Tibial artery (tissue), 4 donors: ENCODE results near the gene TROAP.

Source experiments
- DNase-seq, 2 donors: peaks; one replicate each; pipeline ENCODE4 v3.0.0-alpha.2; 2019
- H3K27ac ChIP-seq, 2 donors: fragments of 200-600 bp; sonication (generic) in 1 of 2; 1 replicate in 1 of 2; 2 replicates in 1 of 2; pipeline ENCODE4 v1.5.1; 2018 to 2019; ENCODE audit warnings: mild to moderate bottlenecking in 1 of 2
- H3K27me3 ChIP-seq, 2 donors: fragments of 200-600 bp; sonication (generic) in 1 of 2; one replicate each; pipeline versions ENCODE4 v1.5.1 to v1.6.0; 2016 to 2019
- H3K36me3 ChIP-seq, 3 donors: fragments of 200-600 bp; sonication (generic) in 2 of 3; one replicate each; pipeline ENCODE4 v1.5.1; 2016 to 2019; ENCODE audit warnings: mild to moderate bottlenecking in 2 of 3
- H3K4me1 ChIP-seq, 4 donors: fragments of 200-600 bp; sonication (generic) in 2 of 4; 1 replicate in 3 of 4; 2 replicates in 1 of 4; pipeline ENCODE4 v1.5.1; 2016 to 2019
- H3K4me3 ChIP-seq, 2 donors: fragments of 200-600 bp; sonication (generic) in 1 of 2; 1 replicate in 1 of 2; 2 replicates in 1 of 2; pipeline ENCODE4 v1.5.1; 2018 to 2019; ENCODE audit warnings: mild to moderate bottlenecking in 2 of 2
- H3K9me3 ChIP-seq, 3 donors: fragments of 200-600 bp; sonication (generic) in 1 of 3; one replicate each; pipeline ENCODE4 v1.5.1; 2016 to 2019
- intact Hi-C: fragments of 100-400 bp; cut with DNase I; formaldehyde crosslinking; loops from one replicate; pipeline ENCODE4 v1.15.0; 2023; ENCODE audit warnings: low total_unique reads
- TF ChIP-seq, protein P1 (sequence below), 2 experiments: fragments of 200-600 bp in 1 of 2; fragments of 450-650 bp in 1 of 2; IDR thresholded peaks; one replicate each; pipeline ENCODE4 v1.5.1; 2017 to 2019; ENCODE audit warnings: antibody characterized with exemption in 2 of 2, mild to moderate bottlenecking in 1 of 2, moderate library complexity in 1 of 2

Gene TROAP

DNA sequence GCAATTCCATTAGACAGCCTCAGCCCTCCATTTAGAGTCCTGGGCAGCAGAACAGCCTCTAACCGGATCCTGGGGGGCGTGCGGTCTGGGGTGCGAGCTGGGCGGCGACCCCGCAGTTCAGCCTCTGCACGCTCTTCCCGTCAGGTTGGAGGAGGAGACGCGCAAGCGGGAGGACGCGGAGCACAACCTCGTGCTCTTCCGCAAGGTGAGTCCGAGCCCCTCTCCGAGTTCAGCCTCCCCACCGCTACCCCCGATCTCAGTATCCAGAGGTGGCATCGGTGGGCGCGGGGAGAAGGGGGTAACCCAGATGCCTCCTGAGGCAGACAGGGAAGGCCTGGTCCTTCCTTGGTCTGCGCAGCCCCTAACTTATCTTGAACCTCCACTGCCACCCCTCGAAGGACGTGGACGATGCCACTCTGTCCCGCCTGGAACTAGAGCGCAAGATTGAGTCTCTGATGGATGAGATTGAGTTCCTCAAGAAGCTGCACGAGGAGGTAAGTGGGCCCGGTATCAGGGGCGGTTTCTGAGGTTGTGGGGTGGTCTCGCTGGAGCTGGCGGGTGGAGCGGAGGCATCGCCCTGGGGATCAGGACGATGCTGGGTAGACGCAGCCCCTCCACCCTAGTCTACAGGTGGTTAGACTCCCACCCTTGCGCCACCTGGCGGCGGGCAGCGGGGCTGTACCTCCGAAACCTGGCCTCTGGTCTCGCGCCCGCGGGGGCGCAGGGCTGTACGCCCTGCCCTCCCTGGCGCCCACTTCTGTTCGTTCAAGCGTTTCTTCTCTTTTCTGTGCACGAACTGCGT, 26.8 kb upstream of the TROAP start:
- intact Hi-C loops = loop anchor here (10.0 kb wide), 1 partner anchor 429 kb away; no protein-coding TSS in a partner anchor
- peak overlapping the region in 1 of 2 donors; percentile 23 for H3K4me3 ChIP-seq
- TF ChIP-seq, protein P1, sequence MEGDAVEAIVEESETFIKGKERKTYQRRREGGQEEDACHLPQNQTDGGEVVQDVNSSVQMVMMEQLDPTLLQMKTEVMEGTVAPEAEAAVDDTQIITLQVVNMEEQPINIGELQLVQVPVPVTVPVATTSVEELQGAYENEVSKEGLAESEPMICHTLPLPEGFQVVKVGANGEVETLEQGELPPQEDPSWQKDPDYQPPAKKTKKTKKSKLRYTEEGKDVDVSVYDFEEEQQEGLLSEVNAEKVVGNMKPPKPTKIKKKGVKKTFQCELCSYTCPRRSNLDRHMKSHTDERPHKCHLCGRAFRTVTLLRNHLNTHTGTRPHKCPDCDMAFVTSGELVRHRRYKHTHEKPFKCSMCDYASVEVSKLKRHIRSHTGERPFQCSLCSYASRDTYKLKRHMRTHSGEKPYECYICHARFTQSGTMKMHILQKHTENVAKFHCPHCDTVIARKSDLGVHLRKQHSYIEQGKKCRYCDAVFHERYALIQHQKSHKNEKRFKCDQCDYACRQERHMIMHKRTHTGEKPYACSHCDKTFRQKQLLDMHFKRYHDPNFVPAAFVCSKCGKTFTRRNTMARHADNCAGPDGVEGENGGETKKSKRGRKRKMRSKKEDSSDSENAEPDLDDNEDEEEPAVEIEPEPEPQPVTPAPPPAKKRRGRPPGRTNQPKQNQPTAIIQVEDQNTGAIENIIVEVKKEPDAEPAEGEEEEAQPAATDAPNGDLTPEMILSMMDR (IDR thresholded peaks at IDR 0.05) = peak; percentile 38 to 53
- H3K27ac ChIP-seq = no peak overlapping the region
- no peaks in the 10 kb centered on the region for H3K36me3 ChIP-seq
- no peaks in the 10 kb centered on the region for H3K9me3 ChIP-seq
- DNase-seq = peak in 1 of 2 donors; percentile 55
- peaks cover 0 to 37% (median 29%) of the 10 kb centered on the region in 4 donors for H3K4me1 ChIP-seq
- H3K27me3 ChIP-seq = peaks cover 0 to 69% of the 10 kb centered on the region in 2 donors

DNA sequence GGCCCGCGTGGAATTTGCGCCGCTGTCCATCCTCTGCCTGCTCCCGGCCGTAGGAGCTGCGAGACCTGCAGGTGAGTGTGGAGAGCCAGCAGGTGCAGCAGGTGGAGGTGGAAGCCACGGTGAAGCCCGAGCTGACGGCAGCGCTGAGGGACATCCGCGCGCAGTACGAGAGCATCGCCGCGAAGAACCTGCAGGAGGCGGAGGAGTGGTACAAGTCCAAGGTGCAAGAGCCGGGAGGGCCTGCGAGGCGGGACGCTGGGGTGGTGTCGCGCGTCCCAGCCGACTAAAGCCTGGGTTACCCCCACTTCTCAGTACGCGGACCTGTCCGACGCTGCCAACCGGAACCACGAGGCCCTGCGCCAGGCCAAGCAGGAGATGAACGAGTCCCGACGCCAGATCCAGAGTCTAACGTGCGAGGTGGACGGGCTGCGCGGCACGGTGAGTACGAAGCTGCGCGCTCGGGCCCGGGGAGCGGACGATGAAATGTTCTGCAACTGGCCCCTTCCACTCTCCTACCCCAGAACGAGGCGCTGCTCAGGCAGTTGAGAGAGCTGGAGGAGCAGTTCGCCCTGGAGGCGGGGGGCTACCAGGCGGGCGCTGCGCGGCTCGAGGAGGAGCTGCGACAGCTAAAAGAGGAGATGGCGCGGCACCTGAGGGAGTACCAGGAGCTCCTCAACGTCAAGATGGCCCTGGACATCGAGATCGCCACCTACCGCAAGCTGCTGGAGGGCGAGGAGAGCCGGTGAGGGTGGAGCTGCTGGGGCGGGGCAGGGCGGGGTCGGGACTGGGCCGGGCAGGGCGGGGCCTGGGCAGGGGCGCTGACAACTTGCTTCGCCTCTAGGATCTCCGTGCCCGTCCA, 26.0 kb upstream of the TROAP start:
- DNase-seq = peak in 1 of 2 donors; percentile 60
- peaks cover 0 to 72% of the 10 kb centered on the region in 2 donors for H3K27me3 ChIP-seq
- TF ChIP-seq, protein P1 (IDR thresholded peaks at IDR 0.05) = peak in 1 of 2 experiments; percentile 5
- H3K4me3 ChIP-seq = peak overlapping the region in 1 of 2 donors; percentile 23
- H3K27ac ChIP-seq = no peak overlapping the region
- intact Hi-C loops = loop anchor here (10.0 kb wide), 1 partner anchor 428 kb away; no protein-coding TSS in a partner anchor
- peaks cover 0 to 37% (median 29%) of the 10 kb centered on the region in 4 donors for H3K4me1 ChIP-seq
- H3K9me3 ChIP-seq = no peaks in the 10 kb centered on the region
- H3K36me3 ChIP-seq = no peaks in the 10 kb centered on the region

DNA sequence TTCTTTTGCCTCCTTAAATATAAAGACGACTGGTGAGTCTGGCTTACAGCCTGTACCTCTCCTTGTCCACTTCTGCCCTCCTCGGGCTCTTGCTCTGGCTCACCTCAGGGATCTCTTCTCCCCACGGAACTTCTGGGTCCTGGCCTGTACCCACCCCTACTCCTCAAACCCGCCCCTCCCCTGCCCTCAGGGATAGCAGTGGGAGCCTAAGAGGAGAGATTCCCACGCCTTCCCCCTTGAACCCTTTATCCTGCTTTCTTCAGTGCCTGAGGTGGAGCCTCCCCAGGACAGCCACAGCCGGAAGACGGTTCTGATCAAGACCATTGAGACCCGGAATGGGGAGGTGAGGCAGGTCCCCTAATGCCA, 25.4 kb upstream of the TROAP start:
- intact Hi-C loops = loop anchor here (10.0 kb wide), 1 partner anchor 427 kb away; no protein-coding TSS in a partner anchor
- peaks cover 0 to 77% of the 10 kb centered on the region in 2 donors for H3K27me3 ChIP-seq
- TF ChIP-seq, protein P1 (IDR thresholded peaks at IDR 0.05) = no peak

DNA sequence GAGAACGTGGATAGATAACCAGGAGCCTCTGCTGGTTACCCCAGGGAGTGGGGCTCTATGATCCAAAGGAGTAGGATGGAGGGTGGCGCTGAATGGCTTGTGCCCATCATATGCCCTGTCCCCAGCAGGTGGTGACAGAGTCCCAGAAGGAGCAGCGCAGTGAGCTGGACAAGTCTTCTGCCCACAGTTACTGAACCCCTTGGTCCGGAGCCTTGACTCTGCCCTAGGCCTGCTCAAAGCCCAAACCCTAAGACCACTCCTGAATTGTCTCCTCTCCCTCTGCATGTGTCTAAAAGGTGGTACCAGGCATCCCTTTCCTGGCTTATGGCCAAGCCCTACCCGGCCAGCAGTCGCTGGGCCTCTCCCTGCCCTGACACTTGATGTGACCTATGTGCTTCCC, 24.9 kb upstream of the TROAP start:
- TF ChIP-seq, protein P1 (IDR thresholded peaks at IDR 0.05) = no peak
- H3K4me1 ChIP-seq = peaks cover 0 to 29% (median 23%) of the 10 kb centered on the region in 4 donors
- intact Hi-C loops = loop anchor here (10.0 kb wide), 1 partner anchor 427 kb away; no protein-coding TSS in a partner anchor
- no peak overlapping the region for H3K4me3 ChIP-seq
- no peaks in the 10 kb centered on the region for H3K36me3 ChIP-seq
- H3K27me3 ChIP-seq = peaks cover 0 to 79% of the 10 kb centered on the region in 2 donors
- H3K27ac ChIP-seq = no peak overlapping the region
- H3K9me3 ChIP-seq = no peaks in the 10 kb centered on the region
- peak in 1 of 2 donors; percentile 34 for DNase-seq

More for the DNA sequence above, 25.4 kb upstream of the TROAP start:
- Histone ChIP-seq H3K4me3 (no peak overlapping the region), H3K9me3 (no peaks in the 10 kb centered on the region), H3K27ac (no peak overlapping the region), H3K4me1 (peaks cover 0 to 34% (median 28%) of the 10 kb centered on the region in 4 donors), H3K36me3 (no peaks in the 10 kb centered on the region)
- peak in 1 of 2 donors; percentile 32 for DNase-seq

DNA sequence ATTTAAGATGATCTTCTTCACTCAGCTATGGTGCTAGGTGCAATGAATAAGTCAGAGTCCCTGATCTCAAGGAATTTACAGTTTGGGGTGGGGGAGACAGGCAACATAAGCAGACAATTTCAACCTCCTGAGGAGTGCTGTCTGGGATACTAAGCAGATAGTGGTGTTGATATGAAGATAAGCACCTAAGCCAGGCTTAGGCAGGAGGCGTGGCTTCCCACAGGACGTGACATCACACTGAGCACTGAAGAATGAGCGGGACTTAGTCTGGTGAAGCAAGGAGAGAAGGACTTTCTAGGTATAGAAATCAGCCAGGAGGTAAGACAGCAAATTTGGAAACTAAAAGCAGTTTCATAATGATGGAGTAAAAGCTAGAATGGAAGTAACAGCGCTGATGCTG, 21.3 kb upstream of the TROAP start:
- no peaks in the 10 kb centered on the region for H3K36me3 ChIP-seq
- H3K9me3 ChIP-seq = no peaks in the 10 kb centered on the region
- no peak overlapping the region for H3K27ac ChIP-seq
- no peak overlapping the region for H3K4me3 ChIP-seq
- peak in 1 of 2 donors; percentile 3 for DNase-seq
- TF ChIP-seq, protein P1 (IDR thresholded peaks at IDR 0.05) = no peak
- peaks cover 0 to 13% (median 11%) of the 10 kb centered on the region in 4 donors for H3K4me1 ChIP-seq
- peaks cover 0 to 65% of the 10 kb centered on the region in 2 donors for H3K27me3 ChIP-seq
- intact Hi-C loops = no loop called here
